VCaP (cell line): ENCODE data around the gene DNAJC1.
A peak's percentile ranks its signal among the peaks of the same experiment; 100 is the strongest.
"Not testable (repeated sequence)": the region's sequence is repeated elsewhere in the genome, so short reads cannot be mapped to it uniquely, and the experiment has no call there.

Experiments
- H3K27ac ChIP-seq: fragments of 450-650 bp; 2 replicates; pipeline ENCODE4 v1.5.1; 2017
- CTCF ChIP-seq: fragments of 450-650 bp; conservative IDR thresholded peaks from 2 replicates; pipeline ENCODE4 v1.5.1; 2017; ENCODE audit warnings: mild to moderate bottlenecking, moderate library complexity

DNAJC1 gene

GRCh38 chr10:22003177-22003963, at the start of gene DNAJC1:
DNAJC1 (minus strand) TSS chr10:22003730; CDS start chr10:22003434, 296 bp downstream.
- 0 out of 2 replicates have a peak, but pooled peaks have one; percentile 18 for TF ChIP-seq CTCF
- H3K27ac ChIP-seq: peak within 1 kb of the TSS; percentile 79

- no peak for TF ChIP-seq CTCF
- 0 out of 2 replicates have a peak overlapping the region, but pooled peaks have one; percentile 5 for H3K27ac ChIP-seq
Observed at GRCh38 chr10:22053048-22053447, 49.5 kb upstream of the DNAJC1 start.

GRCh38 chr10:22049635-22050034, 46.1 kb upstream of the DNAJC1 start:
- TF ChIP-seq CTCF: no peak
- H3K27ac ChIP-seq: no peak overlapping the region

- H3K27ac ChIP-seq: no peak overlapping the region
- TF ChIP-seq CTCF: no peak
Observed at GRCh38 chr10:22047812-22048211, 44.3 kb upstream of the DNAJC1 start.

GRCh38 chr10:22043327-22043633, 39.8 kb upstream of the DNAJC1 start:
- no peak for TF ChIP-seq CTCF
- H3K27ac ChIP-seq: no peak overlapping the region

GRCh38 chr10:22042557-22043326, 39.2 kb upstream of the DNAJC1 start:
- no peak for TF ChIP-seq CTCF
- H3K27ac ChIP-seq: no peak overlapping the region

GRCh38 chr10:22034333-22034732, 30.8 kb upstream of the DNAJC1 start:
- no peak for TF ChIP-seq CTCF
- H3K27ac ChIP-seq: no peak overlapping the region

- H3K27ac ChIP-seq: not testable (repeated sequence)
Observed at GRCh38 chr10:22032268-22032667, 28.7 kb upstream of the DNAJC1 start.
